HCT116 (cell line): ENCODE data around the gene OCA2. TPM values are rescaled to one million over a fixed set of nuclear protein-coding genes. Genes with fewer than 3 reads are reported as not detected.

ENCODE experiments used
- ATAC-seq: fragments of 200-7000 bp; cut with Tn5 transposase; 2 replicates; pipeline ENCODE4 v1.9.1; 2020; ENCODE audit warnings: mild to moderate bottlenecking, moderate library complexity
- BruUV-seq: library from RNA; stranded (reverse); fragments of 400-500 nt; replicated peaks from 2 replicates; lab custom pipeline; 2021; lab: Mats Ljungman, UMichigan
- CTCF ChIA-PET: fragments of 300-600 bp; sonication (Branson Sonifier 250); formaldehyde crosslinking; loops from one replicate; lab custom pipeline; 2021; ENCODE audit warnings: antibody characterized with exemption; lab: Charles Lee
- POLR2A ChIA-PET: fragments of 300-600, 350-600 bp; sonication (Branson Sonifier 250); formaldehyde crosslinking; loops from one replicate; lab custom pipeline; 2021; ENCODE audit warnings: antibody characterized with exemption; lab: Charles Lee
- RAD21 ChIA-PET, 2 experiments: fragments of 300-600 bp; sonication (Branson Sonifier 250); formaldehyde crosslinking; loops; one replicate each; lab custom pipeline; 2023; ENCODE audit warnings: low total read pairs in 2 of 2; ENCODE audit not compliant: uncharacterized antibody in 2 of 2, unreplicated experiment in 2 of 2, low non-redundant PET in 1 of 2; lab: Charles Lee
- DNase-seq: peaks from one replicate; pipeline ENCODE4 v3.0.0-alpha.2; 2010; ENCODE audit warnings: low read depth, low spot score
- H2AFZ ChIP-seq: fragments of 200-600 bp; shearing (Covaris generic), sonication (generic); 2 replicates; pipeline ENCODE4 v1.6.1; 2017; ENCODE audit warnings: low read depth, mixed run types, mixed read lengths, antibody characterized with exemption, low read length; ENCODE audit not compliant: poor library complexity, severe bottlenecking
- H3K27ac ChIP-seq: 2 replicates; pipeline ENCODE4 v1.5.1; 2012; ENCODE audit warnings: low read depth, low read length
- H3K27me3 ChIP-seq: fragments of 200-600 bp; sonication (generic); 2 replicates; pipeline ENCODE4 v1.6.1; 2016; ENCODE audit warnings: mixed run types, low read length, mixed read lengths; ENCODE audit not compliant: insufficient read depth
- H3K36me3 ChIP-seq, 2 experiments: fragments of 200-500 bp in 1 of 2; fragments of 200-600 bp in 1 of 2; sonication (Bioruptor generic) in 1 of 2; sonication (generic) in 1 of 2; 2 replicates each; pipeline versions ENCODE4 v1.5.1 to v1.6.1; 2014 to 2016; ENCODE audit warnings: low read length in 2 of 2, inconsistent platforms in 1 of 2, mixed read lengths in 1 of 2, mixed run types in 1 of 2; ENCODE audit not compliant: insufficient read depth in 2 of 2, control insufficient read depth in 1 of 2
- H3K4me1 ChIP-seq, 2 experiments: fragments of 200-600 bp in 1 of 2; sonication (generic) in 1 of 2; 2 replicates each; pipeline versions ENCODE4 v1.5.1 to v1.6.1; 2012 to 2017; ENCODE audit warnings: low read length in 2 of 2, inconsistent platforms in 1 of 2, mild to moderate bottlenecking in 1 of 2, mixed read lengths in 1 of 2, mixed run types in 1 of 2, moderate library complexity in 1 of 2; ENCODE audit not compliant: insufficient read depth in 2 of 2, control insufficient read depth in 1 of 2
- H3K4me2 ChIP-seq: fragments of 200-600 bp; sonication (generic); 2 replicates; pipeline ENCODE4 v1.6.1; 2017; ENCODE audit warnings: mixed run types, low read length, mixed read lengths
- H3K4me3 ChIP-seq, 2 experiments: fragments of 200-600 bp in 1 of 2; sonication (generic) in 1 of 2; replicated peaks in 1 of 2; 2 replicates each; pipeline ENCODE4 v1.5.1; 2011 to 2016; ENCODE audit warnings: low read length in 2 of 2, control low read depth in 1 of 2, low read depth in 1 of 2, mild to moderate bottlenecking in 1 of 2, mixed read lengths in 1 of 2, mixed run types in 1 of 2
- H3K79me2 ChIP-seq: fragments of 200-600 bp; sonication (generic); 2 replicates; pipeline ENCODE4 v1.6.1; 2017; ENCODE audit warnings: mild to moderate bottlenecking, mixed run types, low read length, moderate library complexity, mixed read lengths; ENCODE audit not compliant: insufficient read depth
- H3K9ac ChIP-seq: fragments of 200-600 bp; sonication (generic); 2 replicates; pipeline ENCODE4 v1.6.1; 2016; ENCODE audit warnings: low read length, mixed read lengths
- H3K9me2 ChIP-seq: fragments of 200-600 bp; sonication (generic), shearing (Covaris generic); 2 replicates; pipeline ENCODE4 v1.6.1; 2017; ENCODE audit warnings: mixed run types, mild to moderate bottlenecking, moderate library complexity; ENCODE audit not compliant: insufficient read depth
- H3K9me3 ChIP-seq, 2 experiments: fragments of 200-500 bp in 1 of 2; fragments of 200-600 bp in 1 of 2; sonication (Bioruptor generic) in 1 of 2; sonication (generic) in 1 of 2; 2 replicates each; pipeline ENCODE4 v1.6.1; 2014 to 2017; ENCODE audit warnings: low read length in 2 of 2, mixed read lengths in 2 of 2, inconsistent platforms in 1 of 2, low read depth in 1 of 2, mild to moderate bottlenecking in 1 of 2, mixed run types in 1 of 2, moderate library complexity in 1 of 2; ENCODE audit not compliant: control insufficient read depth in 1 of 2, insufficient read depth in 1 of 2
- H4K20me1 ChIP-seq: fragments of 200-600 bp; sonication (generic), shearing (Covaris generic); 2 replicates; pipeline ENCODE4 v1.6.1; 2017; ENCODE audit warnings: mixed run types, mild to moderate bottlenecking, moderate library complexity; ENCODE audit not compliant: insufficient read depth
- EGR1 ChIP-seq: IDR thresholded peaks from 2 replicates; pipeline ENCODE4 v1.6.1; 2012; ENCODE audit warnings: low read depth
- EZH2 ChIP-seq: fragments of 200-600 bp; sonication (generic); IDR thresholded peaks from 2 replicates; pipeline ENCODE4 v1.6.1; 2017; ENCODE audit warnings: antibody characterized with exemption, mixed run types
- MAX ChIP-seq: IDR thresholded peaks from 2 replicates; pipeline ENCODE4 v1.6.1; 2012
- POLR2A ChIP-seq: IDR thresholded peaks from 2 replicates; pipeline ENCODE4 v1.7.0; 2011; ENCODE audit warnings: borderline replicate concordance; ENCODE audit not compliant: insufficient read depth, insufficient read length; ENCODE audit errors: extremely low read depth
- RAD21 ChIP-seq: IDR thresholded peaks from 2 replicates; pipeline ENCODE4 v1.6.1; 2012; ENCODE audit warnings: low read depth, mild to moderate bottlenecking
- ZFX ChIP-seq: fragments of 450-650 bp; IDR thresholded peaks from 2 replicates; pipeline ENCODE4 v1.6.1; 2017
- ZNF274 ChIP-seq: fragments of 200-500 bp; sonication (Bioruptor generic); IDR thresholded peaks from 2 replicates; pipeline ENCODE4 v1.6.1; 2014; ENCODE audit warnings: mild to moderate bottlenecking, low read depth, low read length, inconsistent platforms
- intact Hi-C: fragments of 100-400 bp; cut with micrococcal nuclease; formaldehyde crosslinking; loops from 2 replicates; pipeline ENCODE4 v1.10.0; 2022
- total RNA-seq: library from RNA; stranded (reverse); gene quantifications from one replicate; pipeline ENCODE4 v1.2.1, GENCODE V29; 2021; ENCODE audit not compliant: unreplicated experiment
- TF ChIP-seq, protein P1 (sequence below), 3 experiments: fragments of 200-600 bp in 1 of 3; sonication (generic) in 1 of 3; IDR thresholded peaks in 2 of 3; conservative IDR thresholded peaks in 1 of 3; 2 replicates each; pipeline ENCODE4 v1.5.1; 2012 to 2017; ENCODE audit warnings: low read depth in 2 of 3, low read length in 2 of 3, antibody characterized with exemption in 1 of 3, borderline replicate concordance in 1 of 3, control low read depth in 1 of 3, mild to moderate bottlenecking in 1 of 3, mixed read lengths in 1 of 3, mixed run types in 1 of 3, moderate library complexity in 1 of 3; ENCODE audit not compliant: insufficient read depth in 1 of 3

OCA2 gene
- total RNA-seq, 1 experiment from 2014 or later, result not detected

- no peaks in the 10 kb centered on the region for H3K9me2 ChIP-seq
- H3K27ac ChIP-seq, result no peak overlapping the region
- H3K9ac ChIP-seq, result no peak overlapping the region
- no peaks in the 10 kb centered on the region for H3K4me1 ChIP-seq
- BruUV-seq, result no TSS peak
- no peak overlapping the region for H2AFZ ChIP-seq
- no peaks in the 10 kb centered on the region for H3K27me3 ChIP-seq
- ChIA-PET POLR2A (no interaction called here), RAD21 (no interaction called here), CTCF (no interaction called here)
- ATAC-seq, result no peak
- intact Hi-C loops, result no loop called here
- no peak overlapping the region for H3K4me3 ChIP-seq
- H4K20me1 ChIP-seq, result no peaks in the 10 kb centered on the region
- H3K4me2 ChIP-seq, result no peak overlapping the region
- no peak for DNase-seq
- no peaks in the 10 kb centered on the region for H3K36me3 ChIP-seq
- H3K79me2 ChIP-seq, result no peaks in the 10 kb centered on the region
- TF ChIP-seq ZFX, result no peak
- TF ChIP-seq RAD21, result no peak
- TF ChIP-seq POLR2A, result no peak
- TF ChIP-seq, protein P1, sequence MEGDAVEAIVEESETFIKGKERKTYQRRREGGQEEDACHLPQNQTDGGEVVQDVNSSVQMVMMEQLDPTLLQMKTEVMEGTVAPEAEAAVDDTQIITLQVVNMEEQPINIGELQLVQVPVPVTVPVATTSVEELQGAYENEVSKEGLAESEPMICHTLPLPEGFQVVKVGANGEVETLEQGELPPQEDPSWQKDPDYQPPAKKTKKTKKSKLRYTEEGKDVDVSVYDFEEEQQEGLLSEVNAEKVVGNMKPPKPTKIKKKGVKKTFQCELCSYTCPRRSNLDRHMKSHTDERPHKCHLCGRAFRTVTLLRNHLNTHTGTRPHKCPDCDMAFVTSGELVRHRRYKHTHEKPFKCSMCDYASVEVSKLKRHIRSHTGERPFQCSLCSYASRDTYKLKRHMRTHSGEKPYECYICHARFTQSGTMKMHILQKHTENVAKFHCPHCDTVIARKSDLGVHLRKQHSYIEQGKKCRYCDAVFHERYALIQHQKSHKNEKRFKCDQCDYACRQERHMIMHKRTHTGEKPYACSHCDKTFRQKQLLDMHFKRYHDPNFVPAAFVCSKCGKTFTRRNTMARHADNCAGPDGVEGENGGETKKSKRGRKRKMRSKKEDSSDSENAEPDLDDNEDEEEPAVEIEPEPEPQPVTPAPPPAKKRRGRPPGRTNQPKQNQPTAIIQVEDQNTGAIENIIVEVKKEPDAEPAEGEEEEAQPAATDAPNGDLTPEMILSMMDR (IDR thresholded peaks at IDR 0.05 in 2 of 3, conservative IDR thresholded peaks at IDR 0.05 in 1 of 3; ENCODE audit: borderline replicate concordance in 1 of 3, insufficient read depth in 1 of 3, low read depth in 2 of 3, low read length in 2 of 3), result no peak
- TF ChIP-seq EZH2, result no peak
- H3K9me3 ChIP-seq, result peaks cover 0 to 12% of the 10 kb centered on the region in 2 experiments; a peak in 1 of 4 replicates
These were observed 150.0 kb downstream of the OCA2 start for GRCh38 chr15:27949089-27949488.

- Histone ChIP-seq H3K36me3 (no peaks in the 10 kb centered on the region), H3K27me3 (no peaks in the 10 kb centered on the region), H3K27ac (no peak overlapping the region), H3K9me3 (peaks cover 0 to 13% of the 10 kb centered on the region in 2 experiments; a peak in 2 of 4 replicates), H3K79me2 (no peaks in the 10 kb centered on the region), H4K20me1 (no peaks in the 10 kb centered on the region), H2AFZ (no peak overlapping the region), H3K4me1 (no peaks in the 10 kb centered on the region), H3K4me3 (no peak overlapping the region), H3K9me2 (no peaks in the 10 kb centered on the region), H3K9ac (no peak overlapping the region), H3K4me2 (no peak overlapping the region)
- no TSS peak for BruUV-seq
- ChIA-PET CTCF (no interaction called here), RAD21 (no interaction called here), POLR2A (no interaction called here)
- intact Hi-C loops, result no loop called here
- DNase-seq (no peak), ATAC-seq (no peak)
- TF ChIP-seq ZNF274 (no peak), EGR1 (no peak), MAX (no peak)
These were observed 159.9 kb downstream of the OCA2 start for GRCh38 chr15:27939246-27939645.
